Stimulated activated CD8-positive, alpha-beta memory T cell treated with anti-CD3 and anti-CD28 coated beads, Interleukin-7, amount 100 ng/mL, for 1 hour (primary cell): ENCODE measurements around the gene APBA2.

Experiments
- DNase-seq, 2 donors: peaks; one replicate each; pipeline ENCODE4 v3.0.0-alpha.2; 2020; ENCODE audit warnings: low read depth in 2 of 2

APBA2 gene

GRCh38 chr15:29119847-29120246 lies 234.1 kb downstream of the APBA2 start:
- DNase-seq, result no peak

- no peak for DNase-seq
Measured at GRCh38 chr15:29120593-29121368, 235.0 kb downstream of the APBA2 start.

GRCh38 chr15:29121369-29121656 lies 235.5 kb downstream of the APBA2 start:
- DNase-seq, result no peak

- no peak for DNase-seq
Measured at GRCh38 chr15:29121907-29122306, 236.1 kb downstream of the APBA2 start.

GRCh38 chr15:29122506-29122905 lies 236.7 kb downstream of the APBA2 start:
- no peak for DNase-seq

GRCh38 chr15:29123171-29123570 lies 237.4 kb downstream of the APBA2 start:
- no peak for DNase-seq

- no peak for DNase-seq
Measured at GRCh38 chr15:29123991-29124390, 238.2 kb downstream of the APBA2 start.

GRCh38 chr15:29124581-29125381 lies 239.0 kb downstream of the APBA2 start:
- DNase-seq, result no peak

GRCh38 chr15:29125382-29126207 lies 239.8 kb downstream of the APBA2 start:
- DNase-seq, result no peak

GRCh38 chr15:29126208-29126536 lies 240.4 kb downstream of the APBA2 start:
- no peak for DNase-seq

- DNase-seq, result no peak
Measured at GRCh38 chr15:29126821-29127461, 241.2 kb downstream of the APBA2 start.

- DNase-seq, result no peak
Measured at GRCh38 chr15:29127506-29128430, 242.0 kb downstream of the APBA2 start.

- no peak for DNase-seq
Measured at GRCh38 chr15:29128671-29129070, 242.9 kb downstream of the APBA2 start.

GRCh38 chr15:29129221-29129620 lies 243.4 kb downstream of the APBA2 start:
- DNase-seq, result no peak

GRCh38 chr15:29129926-29130325 lies 244.2 kb downstream of the APBA2 start:
- DNase-seq, result no peak

- DNase-seq, result no peak
Measured at GRCh38 chr15:29130476-29130875, 244.7 kb downstream of the APBA2 start.

GRCh38 chr15:29130951-29131839 lies 245.4 kb downstream of the APBA2 start:
- DNase-seq, result no peak

GRCh38 chr15:29131840-29132420 lies 246.2 kb downstream of the APBA2 start:
- no peak for DNase-seq

GRCh38 chr15:29132735-29133181 lies 247.0 kb downstream of the APBA2 start:
- no peak for DNase-seq
